Fibroblast of lung (primary cell): ENCODE results near the gene UQCR11. TPM values are rescaled to one million over a fixed set of nuclear protein-coding genes. Genes with fewer than 3 reads are reported as not detected.

Experiments used
- DNase-seq, 2 donors: peaks; one replicate each; pipeline versions ENCODE4 v3.0.0 to v3.0.0-alpha.2; 2010; ENCODE audit warnings: low read depth in 2 of 2
- H2AFZ ChIP-seq: 2 replicates; pipeline ENCODE4 v1.5.1; 2012; ENCODE audit warnings: low read length, control low read depth, inconsistent platforms
- H3K27ac ChIP-seq: 2 replicates; pipeline ENCODE4 v1.5.1; 2011; ENCODE audit warnings: low read length, control low read depth; ENCODE audit not compliant: insufficient read depth
- H3K27me3 ChIP-seq: 2 replicates; pipeline ENCODE4 v1.5.1; 2011; ENCODE audit warnings: mild to moderate bottlenecking, low read length; ENCODE audit not compliant: control insufficient read depth, insufficient read depth
- H3K36me3 ChIP-seq: 2 replicates; pipeline ENCODE4 v1.5.1; 2011; ENCODE audit warnings: low read length; ENCODE audit not compliant: control insufficient read depth, insufficient read depth
- H3K4me1 ChIP-seq: 2 replicates; pipeline ENCODE4 v1.5.1; 2011; ENCODE audit warnings: low read length; ENCODE audit not compliant: control insufficient read depth, insufficient read depth; ENCODE audit errors: extremely low read depth
- H3K4me2 ChIP-seq: 2 replicates; pipeline ENCODE4 v1.5.1; 2011; ENCODE audit warnings: low read length, control low read depth; ENCODE audit not compliant: insufficient read depth; ENCODE audit errors: extremely low read depth
- H3K4me3 ChIP-seq, 4 experiments: fragments of 200-600 bp in 1 of 4; sonication (generic) in 1 of 4; replicated peaks in 1 of 4; 2 replicates each; pipeline ENCODE4 v1.5.1; 2011 to 2016; ENCODE audit warnings: low read length in 4 of 4, low read depth in 3 of 4, mild to moderate bottlenecking in 3 of 4, control low read depth in 2 of 4, inconsistent platforms in 1 of 4, mixed read lengths in 1 of 4; ENCODE audit not compliant: insufficient read depth in 1 of 4; ENCODE audit errors: control extremely low read depth in 1 of 4
- H3K79me2 ChIP-seq: 2 replicates; pipeline ENCODE4 v1.5.1; 2012; ENCODE audit warnings: mild to moderate bottlenecking, low read length, inconsistent platforms; ENCODE audit not compliant: control insufficient read depth, insufficient read depth
- H3K9ac ChIP-seq: 2 replicates; pipeline ENCODE4 v1.5.1; 2011; ENCODE audit warnings: mild to moderate bottlenecking, low read length, control low read depth; ENCODE audit not compliant: insufficient read depth
- H3K9me3 ChIP-seq: 2 replicates; pipeline ENCODE4 v1.5.1; 2012; ENCODE audit warnings: low read depth, low read length; ENCODE audit not compliant: control insufficient read depth, insufficient read depth
- H4K20me1 ChIP-seq: 2 replicates; pipeline ENCODE4 v1.5.1; 2011; ENCODE audit warnings: low read length; ENCODE audit not compliant: control insufficient read depth, insufficient read depth; ENCODE audit errors: extremely low read depth
- EZH2 ChIP-seq: IDR thresholded peaks from 2 replicates; pipeline ENCODE4 v1.5.1; 2012; ENCODE audit warnings: low read length, control low read depth, mild to moderate bottlenecking; ENCODE audit errors: missing control alignments
- polyA plus RNA-seq, 2 donors: library from polyadenylated mRNA; depleted of rRNA in 1 of 2; stranded (reverse) in 1 of 2; unstranded in 1 of 2; fragments of >200 nt; gene quantifications; 2 replicates each; pipeline ENCODE4 v1.2.1, GENCODE V29; 2011 to 2012; ENCODE audit warnings: missing spikeins in 1 of 2
- total RNA-seq: library from RNA; depleted of rRNA; stranded (reverse); fragments of >200 nt; gene quantifications from 2 replicates; pipeline ENCODE4 v1.2.1, GENCODE V29; 2014
- TF ChIP-seq, protein P1 (sequence below), 2 donors: IDR thresholded peaks in 1 of 2; conservative IDR thresholded peaks in 1 of 2; 1 replicate in 1 of 2; 2 replicates in 1 of 2; pipeline ENCODE4 v1.5.1; 2011 to 2012; ENCODE audit warnings: low read length in 2 of 2, control low read depth in 1 of 2, inconsistent platforms in 1 of 2, low read depth in 1 of 2, mild to moderate bottlenecking in 1 of 2

Gene UQCR11
- total and polyA plus RNA-seq, 2 donors (not counting 1 experiment from before 2014, with no cell fraction given) = 89.2 to 101 TPM

DNA sequence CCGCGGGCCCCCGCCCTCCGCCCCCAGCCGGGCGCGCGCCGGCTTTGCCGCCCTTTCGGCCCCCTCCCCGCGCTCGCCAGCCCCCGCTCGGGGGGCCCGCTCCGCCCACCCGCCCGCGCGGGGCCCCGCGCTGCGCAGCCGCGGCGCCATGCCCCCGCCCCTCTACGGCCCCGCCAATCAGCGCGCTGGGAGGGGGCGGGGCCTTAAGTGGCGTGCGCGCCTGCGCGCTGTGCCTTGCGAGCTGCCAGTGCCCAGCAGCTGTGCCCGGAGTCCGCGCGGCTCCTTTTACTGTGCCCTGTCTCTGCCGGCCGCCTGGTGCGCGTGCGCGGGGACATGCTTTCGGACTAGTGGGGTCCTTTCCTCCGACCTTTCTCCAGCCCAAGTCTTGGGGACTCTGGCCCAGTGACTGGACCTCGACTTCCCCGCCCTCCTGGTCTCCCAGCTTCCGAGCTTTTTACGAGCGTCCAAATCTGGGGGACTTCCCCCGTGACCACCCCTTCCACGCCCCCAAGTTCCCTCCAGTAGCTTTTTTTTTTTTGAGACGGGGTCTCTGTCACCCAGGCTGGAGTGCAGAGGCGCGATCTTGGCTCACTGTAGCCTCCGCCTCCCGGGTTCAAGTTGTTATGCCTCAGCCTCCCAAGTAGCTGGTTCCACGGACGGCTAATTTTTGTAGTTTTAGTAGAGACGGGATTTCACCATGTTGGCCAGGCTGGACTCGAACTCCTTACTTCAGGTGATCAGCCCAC, 12.3 kb downstream of the UQCR11 start, which contains the start of gene MBD3:
MBD3 (minus strand) TSS at position 111 of the 746 bp plus-strand sequence. CDS start 234 bp downstream, outside the sequence.
- Histone ChIP-seq H3K79me2 (peaks cover 38% of the 10 kb centered on the region), H3K27me3 (no peaks in the 10 kb centered on the region), H3K4me3 (peak within 1 kb of the TSS; percentile 81 to 92 (median 83)), H3K4me2 (peak within 1 kb of the TSS; percentile 96), H3K36me3 (peaks cover 9% of the 10 kb centered on the region), H3K4me1 (peaks cover 9% of the 10 kb centered on the region), H3K9me3 (no peaks in the 10 kb centered on the region), H3K9ac (peak within 1 kb of the TSS; percentile 92), H3K27ac (peak within 1 kb of the TSS; percentile 84), H4K20me1 (no peaks in the 10 kb centered on the region), H2AFZ (peak within 1 kb of the TSS; percentile 0)
- TF ChIP-seq, protein P1, sequence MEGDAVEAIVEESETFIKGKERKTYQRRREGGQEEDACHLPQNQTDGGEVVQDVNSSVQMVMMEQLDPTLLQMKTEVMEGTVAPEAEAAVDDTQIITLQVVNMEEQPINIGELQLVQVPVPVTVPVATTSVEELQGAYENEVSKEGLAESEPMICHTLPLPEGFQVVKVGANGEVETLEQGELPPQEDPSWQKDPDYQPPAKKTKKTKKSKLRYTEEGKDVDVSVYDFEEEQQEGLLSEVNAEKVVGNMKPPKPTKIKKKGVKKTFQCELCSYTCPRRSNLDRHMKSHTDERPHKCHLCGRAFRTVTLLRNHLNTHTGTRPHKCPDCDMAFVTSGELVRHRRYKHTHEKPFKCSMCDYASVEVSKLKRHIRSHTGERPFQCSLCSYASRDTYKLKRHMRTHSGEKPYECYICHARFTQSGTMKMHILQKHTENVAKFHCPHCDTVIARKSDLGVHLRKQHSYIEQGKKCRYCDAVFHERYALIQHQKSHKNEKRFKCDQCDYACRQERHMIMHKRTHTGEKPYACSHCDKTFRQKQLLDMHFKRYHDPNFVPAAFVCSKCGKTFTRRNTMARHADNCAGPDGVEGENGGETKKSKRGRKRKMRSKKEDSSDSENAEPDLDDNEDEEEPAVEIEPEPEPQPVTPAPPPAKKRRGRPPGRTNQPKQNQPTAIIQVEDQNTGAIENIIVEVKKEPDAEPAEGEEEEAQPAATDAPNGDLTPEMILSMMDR (conservative IDR thresholded peaks at IDR 0.05 in 1 of 2, IDR thresholded peaks at IDR 0.05 in 1 of 2; ENCODE audit: low read depth in 1 of 2, low read length in 2 of 2) = no peak
- no peak for TF ChIP-seq EZH2
- peak; percentile 85 to 95 for DNase-seq

DNA sequence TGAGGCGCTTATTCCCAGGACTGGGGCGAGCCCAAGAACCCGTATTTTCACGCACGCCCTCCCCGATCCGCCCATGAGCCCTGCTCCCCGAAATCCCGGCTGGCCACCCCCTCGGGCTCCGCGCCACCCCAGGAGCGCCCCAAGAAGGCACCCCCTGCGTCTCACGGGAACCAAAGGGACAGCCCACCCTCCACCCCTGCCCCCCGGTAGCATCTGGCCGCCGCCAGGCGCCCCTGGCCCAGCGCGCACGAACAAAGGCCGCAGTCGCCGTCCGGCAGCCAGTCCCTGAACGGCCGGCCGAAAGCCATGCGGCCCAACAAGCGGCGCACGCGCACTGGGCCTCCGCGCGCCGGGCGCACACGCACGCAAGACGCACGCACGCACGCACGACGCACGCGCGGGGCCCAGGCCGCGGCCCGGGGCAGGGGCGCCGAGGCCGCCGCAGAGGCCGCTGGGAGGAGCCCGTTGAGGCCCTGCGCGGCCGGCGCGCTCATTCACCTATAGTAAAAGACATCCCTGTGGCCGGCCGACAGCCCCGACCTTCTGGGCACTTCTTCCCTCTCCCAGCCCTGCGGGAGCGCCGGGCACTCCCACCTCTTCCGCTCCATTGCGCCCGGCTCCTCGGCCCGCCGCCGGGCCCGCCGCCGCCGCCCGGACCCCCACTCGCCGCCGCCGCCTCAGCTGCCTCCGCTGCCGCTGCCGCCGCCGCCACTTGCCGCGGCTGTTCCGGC, 13.1 kb downstream of the UQCR11 start:
- H2AFZ ChIP-seq = no peak overlapping the region
- H3K9ac ChIP-seq = peak overlapping the region; percentile 92
- H3K4me3 ChIP-seq = peak overlapping the region; percentile 81 to 92 (median 83)
- no peaks in the 10 kb centered on the region for H3K9me3 ChIP-seq
- no peaks in the 10 kb centered on the region for H4K20me1 ChIP-seq
- TF ChIP-seq, protein P1 (conservative IDR thresholded peaks at IDR 0.05 in 1 of 2, IDR thresholded peaks at IDR 0.05 in 1 of 2; ENCODE audit: low read depth in 1 of 2, low read length in 2 of 2) = no peak
- no peak for TF ChIP-seq EZH2
- H3K36me3 ChIP-seq = peaks cover 2% of the 10 kb centered on the region
- H3K4me1 ChIP-seq = peaks cover 9% of the 10 kb centered on the region
- no peaks in the 10 kb centered on the region for H3K27me3 ChIP-seq
- H3K4me2 ChIP-seq = peak overlapping the region; percentile 96
- H3K27ac ChIP-seq = peak overlapping the region; percentile 84
- H3K79me2 ChIP-seq = peaks cover 45% of the 10 kb centered on the region
- DNase-seq = peak; percentile 84 to 90

DNA sequence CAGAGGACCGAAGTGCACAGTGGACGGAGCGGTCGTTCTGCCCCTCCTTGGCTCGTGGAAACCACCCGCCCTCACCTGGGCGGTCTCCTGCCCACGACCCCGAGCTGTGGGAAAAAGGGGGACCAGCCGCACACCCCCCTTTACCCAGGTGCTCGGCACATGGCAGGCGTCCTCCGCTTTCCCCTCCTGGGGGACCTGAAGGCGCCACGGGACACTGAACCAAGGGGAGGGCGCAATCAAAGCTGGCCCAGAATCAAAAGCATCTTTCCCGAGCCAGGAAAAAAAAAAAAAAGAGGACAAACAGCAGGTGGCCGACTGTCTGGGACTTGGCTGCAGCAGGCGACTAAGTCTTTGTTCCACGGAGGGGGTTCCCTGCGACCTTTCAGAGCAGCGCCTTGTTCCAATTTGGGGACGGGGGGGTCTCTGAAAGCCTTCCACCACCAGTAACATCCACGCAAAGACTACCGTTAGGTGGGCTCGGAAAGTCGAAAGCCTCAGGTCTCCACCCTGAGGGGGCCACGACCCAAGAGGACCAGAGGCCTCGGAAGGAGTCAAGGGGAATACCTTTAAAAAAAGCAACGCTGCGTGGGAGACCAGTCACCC, 13.7 kb downstream of the UQCR11 start:
- H3K36me3 ChIP-seq = no peaks in the 10 kb centered on the region
- H4K20me1 ChIP-seq = no peaks in the 10 kb centered on the region
- peak overlapping the region; percentile 96 for H3K4me2 ChIP-seq
- peaks cover 47% of the 10 kb centered on the region for H3K79me2 ChIP-seq
- peak overlapping the region; percentile 81 to 92 (median 83) for H3K4me3 ChIP-seq
- peaks cover 9% of the 10 kb centered on the region for H3K4me1 ChIP-seq
- no peak for DNase-seq
- H3K27ac ChIP-seq = peak overlapping the region; percentile 84
- no peak for TF ChIP-seq EZH2
- TF ChIP-seq, protein P1 (conservative IDR thresholded peaks at IDR 0.05 in 1 of 2, IDR thresholded peaks at IDR 0.05 in 1 of 2; ENCODE audit: low read depth in 1 of 2, low read length in 2 of 2) = no peak
- H2AFZ ChIP-seq = no peak overlapping the region
- H3K27me3 ChIP-seq = no peaks in the 10 kb centered on the region
- H3K9me3 ChIP-seq = no peaks in the 10 kb centered on the region
- H3K9ac ChIP-seq = peak overlapping the region; percentile 92
